NCI-H1417 treated with DMSO at 0.1 percent for 48 hours (cell line): ENCODE measurements around the gene R3HDM2.
"Not testable (repeated sequence)": the region's sequence is repeated elsewhere in the genome, so short reads cannot be mapped to it uniquely, and the experiment has no call there.

Experiments used
- DNase-seq: peaks from one replicate; lab custom pipeline; 2025; lab: John Stamatoyannopoulos, UW

R3HDM2 gene

GRCh38 chr12:57452937-57453509 lies 22.2 kb upstream of the R3HDM2 start:
- DNase-seq = peak; percentile 43

- no peak for DNase-seq
Observed at GRCh38 chr12:57452181-57452936, 21.5 kb upstream of the R3HDM2 start.

- DNase-seq = no peak
Observed at GRCh38 chr12:57451233-57451778, 20.5 kb upstream of the R3HDM2 start.

DNA sequence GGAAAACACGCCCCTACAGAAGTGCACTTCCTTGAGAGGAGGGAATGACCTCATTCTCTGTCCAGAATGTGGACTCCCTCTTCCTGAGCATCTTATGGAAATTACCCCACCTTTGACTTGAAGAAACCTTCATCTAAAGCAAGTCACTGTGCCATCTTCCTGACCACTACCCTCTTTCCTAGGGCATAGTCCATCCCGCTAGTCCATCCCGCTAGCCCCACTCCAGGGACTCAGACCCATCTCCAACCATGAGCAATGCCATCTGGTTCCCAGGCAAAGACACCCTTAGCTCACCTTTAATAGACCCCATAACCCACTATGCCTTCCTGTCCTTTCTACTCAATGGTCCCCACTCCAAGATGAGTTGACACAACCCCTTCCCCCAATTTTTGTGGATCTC lies 19.2 kb upstream of the R3HDM2 start:
- DNase-seq = no peak

GRCh38 chr12:57449375-57449774 lies 18.5 kb upstream of the R3HDM2 start:
- DNase-seq = no peak

DNA sequence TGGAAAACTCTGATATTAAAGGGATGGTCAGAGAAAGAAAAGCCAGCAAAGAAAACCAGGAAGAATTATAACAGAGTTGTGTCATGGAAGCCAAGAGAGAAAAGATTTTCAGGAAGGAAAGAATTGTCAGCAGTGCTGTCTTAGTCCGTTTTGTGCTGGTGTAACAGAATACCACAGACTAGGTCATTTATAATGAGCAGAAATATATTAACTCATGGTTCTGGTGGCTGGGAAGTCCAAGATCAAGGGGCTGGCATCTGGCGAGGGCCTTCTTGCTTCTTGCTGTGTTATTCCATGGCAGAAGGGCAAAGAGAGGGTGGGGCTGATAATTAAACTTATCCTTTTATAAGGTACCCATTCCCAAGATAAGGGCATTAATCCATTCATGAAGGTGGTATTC lies 17.8 kb upstream of the R3HDM2 start:
- no peak for DNase-seq

DNA sequence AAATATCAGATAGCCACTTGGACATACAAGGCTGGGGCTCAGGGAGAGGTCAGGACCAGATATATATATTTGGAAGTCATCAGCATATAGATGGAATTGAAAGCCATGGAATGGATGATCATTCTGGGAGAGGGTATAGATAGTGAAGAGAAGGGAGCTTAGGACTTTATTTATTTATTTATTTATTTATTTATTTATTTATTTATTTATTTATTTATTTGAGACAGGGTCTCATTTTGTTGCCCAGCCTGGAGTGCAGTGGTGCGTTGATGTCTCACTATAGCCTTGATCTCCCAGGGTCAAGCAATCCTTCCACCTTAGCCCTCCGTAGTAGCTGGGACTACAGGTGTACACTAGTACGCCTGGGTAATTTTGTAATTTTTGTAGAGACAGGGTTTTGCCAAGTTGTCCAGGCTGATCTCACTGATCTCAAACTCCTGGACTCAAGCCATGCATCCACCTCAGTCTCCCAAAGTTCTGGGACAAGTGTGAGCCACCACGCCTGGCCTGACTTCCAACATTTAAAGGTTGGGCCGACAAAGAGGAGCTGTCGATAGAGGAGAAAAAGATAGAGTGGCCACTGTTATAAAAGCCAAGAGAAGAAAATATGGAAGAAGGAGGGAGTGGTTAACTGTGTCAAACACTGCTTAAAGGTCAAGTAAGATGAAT lies 15.6 kb upstream of the R3HDM2 start:
- no peak for DNase-seq

GRCh38 chr12:57444744-57445143 lies 13.9 kb upstream of the R3HDM2 start:
- DNase-seq = no peak

DNA sequence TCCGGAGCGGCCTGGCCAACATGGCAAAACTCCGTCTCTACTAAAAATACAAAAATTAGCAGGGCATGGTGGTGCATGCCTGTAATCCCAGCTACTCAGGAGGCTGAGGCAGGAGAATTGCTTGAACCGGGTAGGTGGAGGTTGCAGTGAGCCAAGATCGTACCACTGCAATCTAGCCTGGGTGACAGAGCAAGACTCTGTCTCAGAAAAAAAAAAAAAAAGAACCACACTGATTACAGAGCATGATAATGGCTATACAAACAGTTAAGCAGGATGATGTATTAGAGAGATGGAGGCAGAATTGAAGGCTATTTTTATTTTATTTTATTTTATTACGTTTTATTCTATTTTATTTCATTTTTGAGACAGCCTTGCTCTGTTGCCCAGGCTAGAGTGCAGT lies 13.5 kb upstream of the R3HDM2 start:
- DNase-seq = not testable (repeated sequence)

GRCh38 chr12:57441846-57442427 lies 11.1 kb upstream of the R3HDM2 start:
- DNase-seq = no peak

DNA sequence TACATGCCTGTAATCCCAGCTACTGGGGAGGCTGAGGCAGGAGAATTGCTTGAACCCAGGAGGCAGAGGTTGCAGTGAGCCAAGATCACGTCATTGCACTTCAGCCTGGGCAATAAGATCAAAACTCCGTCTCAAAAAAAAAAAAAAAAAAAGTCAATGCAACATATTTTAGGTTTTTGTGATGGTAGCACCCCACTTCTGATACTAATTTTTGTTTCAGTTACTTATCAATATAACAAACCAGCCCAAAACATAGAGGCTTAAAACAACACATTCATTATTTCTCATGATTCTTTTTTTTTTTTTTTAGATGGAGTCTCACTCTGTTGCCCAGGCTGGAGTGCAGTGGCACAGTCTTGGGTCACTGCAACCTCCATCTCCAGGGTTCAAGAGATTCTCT lies 10.6 kb upstream of the R3HDM2 start:
- not testable (repeated sequence) for DNase-seq

DNA sequence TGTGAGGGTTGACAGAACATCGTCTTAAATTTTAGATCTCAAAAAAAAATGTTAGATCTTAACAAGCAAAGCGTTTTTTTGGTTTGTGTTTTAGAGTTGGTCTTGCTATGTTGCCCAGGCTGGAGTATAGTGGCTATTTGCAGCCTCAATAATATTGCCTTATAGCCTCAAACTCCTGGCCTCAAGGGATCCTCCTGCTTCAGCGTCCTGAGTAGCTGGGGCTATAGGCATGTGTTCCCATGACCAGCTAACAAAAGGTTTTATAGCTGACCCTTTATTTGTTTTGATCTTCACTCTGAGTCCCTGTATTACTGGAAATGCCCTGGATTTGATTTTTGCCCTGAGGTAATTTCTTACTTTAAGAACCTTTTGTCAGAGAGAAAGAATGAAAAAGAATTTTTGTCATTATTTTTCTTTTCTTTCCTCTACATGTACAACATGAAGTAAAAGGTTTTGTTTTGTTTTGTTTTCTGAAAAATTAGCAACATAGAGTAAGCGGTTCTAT lies 9.0 kb upstream of the R3HDM2 start:
- DNase-seq = no peak

DNA sequence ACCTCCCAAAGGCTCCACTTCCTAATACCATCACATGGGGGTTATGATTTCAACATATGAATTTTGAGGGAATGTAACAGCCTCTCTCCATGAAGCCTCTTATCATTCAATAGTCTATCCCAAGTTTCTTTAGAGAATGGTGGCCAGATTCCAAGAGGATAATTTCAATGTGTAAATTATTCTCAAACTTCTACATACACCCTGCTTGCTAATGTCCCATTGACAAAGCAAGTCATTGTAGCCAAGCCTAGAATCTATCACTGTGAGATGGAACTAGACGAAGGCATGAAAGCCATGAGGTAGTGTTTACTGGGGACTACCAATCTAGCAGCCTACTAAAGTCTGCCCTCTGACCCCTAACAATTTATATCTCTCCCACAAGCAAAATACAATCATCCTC lies 7.6 kb upstream of the R3HDM2 start:
- DNase-seq = no peak

DNA sequence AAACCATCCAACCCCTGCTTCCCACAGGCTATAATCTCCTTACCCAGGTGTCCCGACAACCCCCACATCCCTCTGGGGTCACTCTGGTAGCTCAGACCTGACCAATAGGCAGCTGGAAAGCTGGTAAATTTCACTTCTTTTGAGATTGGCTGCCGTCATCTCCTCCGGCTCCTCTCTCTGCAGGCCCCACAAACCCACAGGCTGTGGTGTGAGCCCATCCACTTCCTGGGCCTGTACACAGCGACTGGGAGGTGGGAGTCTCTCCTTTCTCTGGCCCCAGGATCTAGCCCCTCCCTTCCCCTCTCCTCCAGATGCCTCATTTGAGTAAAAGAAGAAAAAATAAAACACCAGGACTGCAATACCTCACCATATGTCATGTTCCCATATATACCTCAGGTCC lies 4.5 kb upstream of the R3HDM2 start:
- no peak for DNase-seq

- no peak for DNase-seq
Observed at GRCh38 chr12:57434517-57435223, 3.8 kb upstream of the R3HDM2 start, which contains the start of gene INHBC. Gene INHBC, plus strand, starts transcription at chr12:57434784. Its CDS starts 103 bp downstream, at chr12:57434887.

GRCh38 chr12:57433370-57433769 lies 2.5 kb upstream of the R3HDM2 start:
- DNase-seq = no peak

DNA sequence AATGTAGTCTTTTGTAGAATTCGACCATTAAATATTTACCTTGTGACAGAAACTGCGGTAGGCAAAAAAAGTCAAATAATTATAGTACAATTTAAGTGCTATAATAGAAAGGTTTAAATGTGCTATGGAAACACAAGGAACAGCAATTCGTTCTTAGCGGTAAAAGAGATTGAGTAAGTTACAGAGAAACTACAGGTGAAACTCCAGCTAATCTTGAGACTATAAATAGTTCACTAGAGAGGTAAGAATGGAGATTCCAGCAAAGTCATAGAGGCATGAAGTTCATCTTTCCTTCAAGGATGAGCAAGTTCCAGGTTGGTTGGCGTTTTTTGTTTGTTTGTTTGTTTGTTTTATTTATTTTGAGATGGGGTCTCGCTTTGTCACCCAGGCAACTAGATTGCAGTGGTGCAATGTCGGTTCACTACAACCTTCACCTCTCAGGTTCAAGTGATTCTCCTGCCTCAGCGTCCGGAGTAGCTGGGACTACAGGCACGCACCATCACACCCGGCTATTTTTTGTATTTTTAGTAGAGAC lies 878 bp upstream of the R3HDM2 start:
- DNase-seq = no peak

GRCh38 chr12:57430112-57430930 lies 522 bp downstream of the R3HDM2 start:
- no peak for DNase-seq

DNA sequence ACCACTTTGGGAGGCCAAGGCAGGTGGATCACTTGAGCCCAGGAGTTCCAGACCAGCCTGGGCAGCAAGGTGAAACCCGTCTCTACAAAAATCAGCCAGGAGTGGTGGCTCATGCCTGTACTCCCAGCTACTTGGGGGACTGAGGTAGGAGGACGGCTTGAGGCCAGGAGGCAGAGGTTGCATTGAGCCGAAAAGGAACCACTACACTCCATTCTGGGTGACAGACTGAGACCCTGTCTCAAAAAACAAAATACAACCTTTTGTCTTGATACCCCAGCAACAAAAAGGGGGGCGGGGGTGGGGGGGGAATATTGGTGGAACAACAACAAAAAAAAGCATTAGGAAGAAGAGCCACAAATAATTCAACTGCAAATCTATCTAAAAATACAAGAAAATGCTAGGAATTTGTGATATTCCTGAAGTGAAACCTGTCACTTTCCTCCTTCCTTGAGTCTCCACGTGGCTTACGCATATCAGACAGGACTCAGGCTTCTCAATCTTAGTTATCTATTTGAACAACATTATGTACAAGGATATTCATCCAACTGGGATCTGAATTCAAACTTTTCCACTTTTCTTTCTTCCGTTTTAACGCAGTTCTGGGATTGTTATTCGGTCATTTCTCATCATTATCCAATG lies 1.3 kb downstream of the R3HDM2 start:
- no peak for DNase-seq

GRCh38 chr12:57428965-57429364 lies 1.9 kb downstream of the R3HDM2 start:
- DNase-seq = no peak
